Endothelial cell of umbilical vein (primary cell): Measurements from ENCODE around the gene SUGCT. TPM values are rescaled to one million over a fixed set of nuclear protein-coding genes. Genes with fewer than 3 reads are reported as not detected.

ENCODE experiments used
- BruUV-seq: library from RNA; stranded (reverse); fragments of 400-500 nt; replicated peaks from 2 replicates; lab custom pipeline; 2021; lab: Mats Ljungman, UMichigan
- CTCF ChIA-PET: fragments of 300-600, 350-600 bp; sonication (Branson Sonifier 250); formaldehyde crosslinking; loops from one replicate; lab custom pipeline; 2021; ENCODE audit warnings: antibody characterized with exemption, inconsistent platforms; lab: Charles Lee
- POLR2A ChIA-PET: fragments of 300-600, 350-600 bp; sonication (Branson Sonifier 250); formaldehyde crosslinking; loops from one replicate; lab custom pipeline; 2021; ENCODE audit warnings: antibody characterized with exemption, inconsistent platforms; lab: Charles Lee
- DNase-seq: peaks from one replicate; pipeline ENCODE4 v3.0.0-alpha.2; 2011; ENCODE audit warnings: low read depth, low spot score
- FAIRE-seq: peaks from 2 replicates; lab custom pipeline; 2011; peaks lifted over from hg19 to GRCh38; lab: Jason Lieb, UNC
- H2AFZ ChIP-seq: 2 replicates; pipeline ENCODE4 v1.6.0; 2012; ENCODE audit warnings: low read depth, low read length, control low read depth, inconsistent platforms
- H3K27ac ChIP-seq: 2 replicates; pipeline ENCODE4 v1.5.1; 2011; ENCODE audit warnings: low read depth, mild to moderate bottlenecking, control low read depth, low read length, moderate library complexity; ENCODE audit not compliant: insufficient read depth
- H3K27me3 ChIP-seq, 2 experiments: 2 replicates each; pipeline versions ENCODE4 v1.6.0 to v1.6.1; 2011; ENCODE audit warnings: low read length in 2 of 2, mixed read lengths in 1 of 2; ENCODE audit not compliant: control insufficient read depth in 2 of 2, insufficient read depth in 2 of 2
- H3K36me3 ChIP-seq, 2 experiments: 2 replicates in 1 of 2; 3 replicates in 1 of 2; pipeline ENCODE4 v1.5.1; 2011; ENCODE audit warnings: low read length in 2 of 2, mild to moderate bottlenecking in 1 of 2, moderate library complexity in 1 of 2; ENCODE audit not compliant: control insufficient read depth in 2 of 2, insufficient read depth in 2 of 2; ENCODE audit errors: extremely low read depth in 1 of 2
- H3K4me1 ChIP-seq: 3 replicates; pipeline ENCODE4 v1.5.1; 2011; ENCODE audit warnings: mild to moderate bottlenecking, low read length; ENCODE audit not compliant: control insufficient read depth, insufficient read depth; ENCODE audit errors: extremely low read depth
- H3K4me2 ChIP-seq: 2 replicates; pipeline ENCODE4 v1.6.1; 2011; ENCODE audit warnings: low read length, control low read depth, mixed read lengths; ENCODE audit not compliant: insufficient read depth
- H3K4me3 ChIP-seq, 3 experiments: fragments of 200-600 bp in 1 of 3; sonication (generic), shearing (Covaris generic) in 1 of 3; replicated peaks in 1 of 3; 2 replicates each; pipeline ENCODE4 v1.5.1; 2011 to 2016; ENCODE audit warnings: control low read depth in 3 of 3, low read length in 3 of 3, mild to moderate bottlenecking in 2 of 3, inconsistent platforms in 1 of 3, low read depth in 1 of 3, moderate library complexity in 1 of 3; ENCODE audit not compliant: insufficient read depth in 1 of 3
- H3K79me2 ChIP-seq: 2 replicates; pipeline ENCODE4 v1.6.0; 2012; ENCODE audit warnings: low read length, inconsistent platforms; ENCODE audit not compliant: control insufficient read depth, insufficient read depth
- H3K9ac ChIP-seq: replicated peaks from 2 replicates; pipeline ENCODE3; 2011; ENCODE audit warnings: low read length, control low read depth; ENCODE audit not compliant: insufficient read depth; ENCODE audit errors: extremely low read depth
- H3K9me1 ChIP-seq: replicated peaks from 3 replicates; pipeline ENCODE4 v1.6.0; 2011; ENCODE audit warnings: mild to moderate bottlenecking, low read length; ENCODE audit not compliant: control insufficient read depth, insufficient read depth; ENCODE audit errors: extremely low read depth
- H3K9me3 ChIP-seq: replicated peaks from 2 replicates; pipeline ENCODE4 v1.5.1; 2012; ENCODE audit warnings: low read length, inconsistent platforms; ENCODE audit not compliant: control insufficient read depth, insufficient read depth
- H4K20me1 ChIP-seq: replicated peaks from 2 replicates; pipeline ENCODE3; 2011; ENCODE audit warnings: mild to moderate bottlenecking, low read length; ENCODE audit not compliant: control insufficient read depth, insufficient read depth; ENCODE audit errors: extremely low read depth
- EZH2 ChIP-seq: IDR thresholded peaks from 2 replicates; pipeline ENCODE4 v1.6.1; 2012; ENCODE audit warnings: borderline replicate concordance, low read depth, mild to moderate bottlenecking, moderate library complexity, low read length, inconsistent platforms; ENCODE audit not compliant: severe bottlenecking
- FOS ChIP-seq: IDR thresholded peaks from 2 replicates; pipeline ENCODE4 v1.6.1; 2011; ENCODE audit warnings: mild to moderate bottlenecking, low read length, moderate library complexity, borderline replicate concordance; ENCODE audit not compliant: insufficient read depth
- GATA2 ChIP-seq: IDR thresholded peaks from 2 replicates; pipeline ENCODE4 v1.7.0; 2011; ENCODE audit warnings: low read depth, mild to moderate bottlenecking, moderate library complexity, mixed read lengths, low read length; ENCODE audit not compliant: insufficient read length, insufficient read depth
- JUN ChIP-seq: IDR thresholded peaks from 2 replicates; pipeline ENCODE4 v1.6.1; 2011; ENCODE audit warnings: borderline replicate concordance, low read depth; ENCODE audit not compliant: insufficient read length, insufficient read depth
- MYC ChIP-seq: IDR thresholded peaks from one replicate; pipeline ENCODE4 v1.6.1; 2011; ENCODE audit warnings: mild to moderate bottlenecking, low read depth, low read length
- POLR2A ChIP-seq: IDR thresholded peaks from 2 replicates; pipeline ENCODE4 v1.6.1; 2012; ENCODE audit warnings: low read depth, mild to moderate bottlenecking, control low read depth, low read length
- POLR2AphosphoS5 ChIP-seq: IDR thresholded peaks from 2 replicates; pipeline ENCODE4 v1.6.1; 2012; ENCODE audit warnings: low read depth, mild to moderate bottlenecking, control low read depth, low read length, moderate library complexity; ENCODE audit not compliant: insufficient read depth
- dilution Hi-C: fragments of 300-500 bp; cut with MboI; formaldehyde crosslinking; loops from one replicate; pipeline ENCODE4 v1.15.0; 2019; ENCODE audit warnings: low sequenced_read_pairs; ENCODE audit not compliant: extremely low pct_ligation_motif_present
- intact Hi-C: fragments of 100-400 bp; cut with micrococcal nuclease; formaldehyde crosslinking; loops from one replicate; pipeline ENCODE4 v1.10.0; 2022
- polyA plus RNA-seq, 4 experiments: library from polyadenylated mRNA; depleted of rRNA in 3 of 4; stranded (reverse) in 3 of 4; unstranded in 1 of 4; fragments of >200 nt; gene quantifications; 2 replicates each; pipeline versions ENCODE4 v1.2.1 to v1.2.3, GENCODE V29; 2011 to 2012; ENCODE audit warnings: missing spikeins in 1 of 4
- total RNA-seq: library from RNA; stranded (reverse); gene quantifications from 2 replicates; pipeline ENCODE4 v1.2.3, GENCODE V29; 2021
- TF ChIP-seq, protein P1 (sequence below): IDR thresholded peaks from 2 replicates; pipeline ENCODE4 v1.6.1; 2011; ENCODE audit not compliant: insufficient read depth, insufficient read length
- TF ChIP-seq, protein P2 (sequence below), 2 donors: IDR thresholded peaks; 1 replicate in 1 of 2; 2 replicates in 1 of 2; pipeline ENCODE4 v1.5.1; 2011; ENCODE audit warnings: low read length in 2 of 2, mild to moderate bottlenecking in 2 of 2, moderate library complexity in 2 of 2, control low read depth in 1 of 2, inconsistent platforms in 1 of 2, low read depth in 1 of 2; ENCODE audit not compliant: insufficient read depth in 1 of 2; ENCODE audit errors: extremely low read depth in 1 of 2

The SUGCT gene
- total and polyA plus RNA-seq, 2 donors (not counting 3 experiments of a cell fraction or from before 2014, with no cell fraction given) = 1.2 to 1.4 TPM

DNA sequence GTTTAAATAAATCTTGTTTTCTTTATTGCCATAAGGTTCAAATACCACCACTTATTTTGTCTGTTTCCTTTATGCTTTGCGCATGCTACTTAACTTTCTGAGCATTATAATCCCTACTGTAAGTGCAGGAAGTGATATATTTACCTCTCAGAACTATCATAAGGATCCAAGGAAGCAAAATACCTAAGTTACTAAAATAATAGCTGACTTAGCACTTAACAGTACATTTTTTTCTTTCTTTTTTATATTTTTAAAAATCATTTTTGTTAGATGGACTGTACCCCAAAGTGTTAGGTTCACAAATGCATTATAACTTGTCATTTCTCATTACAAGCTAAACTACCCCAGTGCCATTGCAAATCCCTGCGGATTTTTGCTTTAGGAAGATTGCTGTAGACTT, 663.8 kb downstream of the SUGCT start:
- BruUV-seq = no TSS peak
- no peak for DNase-seq
- Histone ChIP-seq H3K36me3 (no peaks in the 10 kb centered on the region), H3K4me3 (no peak overlapping the region), H3K9ac (no peak overlapping the region), H2AFZ (no peak overlapping the region), H3K4me1 (no peaks in the 10 kb centered on the region), H3K79me2 (no peaks in the 10 kb centered on the region), H3K4me2 (no peak overlapping the region), H3K27me3 (no peaks in the 10 kb centered on the region), H3K9me1 (no peaks in the 10 kb centered on the region), H3K9me3 (no peaks in the 10 kb centered on the region), H4K20me1 (peaks cover 4% of the 10 kb centered on the region), H3K27ac (no peak overlapping the region)
- intact Hi-C loops = no loop called here
- CTCF ChIA-PET = no interaction called here
- POLR2A ChIA-PET = no interaction called here
- FAIRE-seq = no peak
- TF ChIP-seq POLR2A (no peak), GATA2 (no peak), MYC (no peak), EZH2 (no peak), FOS (no peak)
- TF ChIP-seq, protein P1, sequence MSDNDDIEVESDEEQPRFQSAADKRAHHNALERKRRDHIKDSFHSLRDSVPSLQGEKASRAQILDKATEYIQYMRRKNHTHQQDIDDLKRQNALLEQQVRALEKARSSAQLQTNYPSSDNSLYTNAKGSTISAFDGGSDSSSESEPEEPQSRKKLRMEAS = no peak
- dilution Hi-C loops = no loop called here

DNA sequence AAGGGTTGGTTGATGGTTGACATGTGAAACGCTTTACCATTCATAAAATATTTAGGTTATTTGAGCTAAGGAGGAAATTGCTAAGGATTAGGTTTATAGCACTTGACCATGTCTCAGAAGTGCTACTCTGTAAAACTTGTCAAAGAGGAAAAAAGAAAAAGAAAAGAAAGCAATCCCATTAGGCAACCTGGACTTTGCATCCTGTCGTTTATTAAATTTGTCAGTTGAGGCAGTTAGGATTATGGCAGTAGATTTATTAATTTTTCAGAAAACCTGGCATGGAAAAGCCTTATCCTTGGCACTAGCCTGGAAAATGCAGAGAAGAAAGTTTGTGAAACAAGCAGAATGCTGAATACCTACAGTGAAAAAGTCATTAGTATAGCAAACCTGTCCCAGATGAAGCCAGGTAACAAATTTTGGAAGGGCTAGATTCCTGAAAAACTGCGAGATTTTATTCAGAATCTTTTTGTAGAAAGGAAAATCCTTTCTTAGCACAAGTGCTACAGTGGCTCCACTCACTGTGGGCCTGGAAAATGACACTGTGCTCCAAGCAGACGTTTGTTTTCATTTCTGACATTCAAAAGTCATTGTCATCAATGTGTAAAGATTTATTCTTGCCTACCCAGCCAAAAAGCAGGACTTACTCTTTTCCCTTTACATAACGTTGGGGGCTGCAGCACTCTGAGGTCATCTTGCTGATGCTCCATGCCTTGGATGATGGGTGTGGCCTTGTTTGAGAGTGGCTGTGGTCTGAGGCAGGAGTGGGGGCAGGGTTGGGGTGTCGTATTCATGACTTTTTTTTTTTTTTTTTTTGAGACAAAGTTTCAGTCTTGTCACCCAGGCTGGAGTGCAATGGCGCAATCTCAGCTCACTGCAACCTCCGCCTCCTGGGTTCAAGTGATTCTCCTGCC, 664.9 kb downstream of the SUGCT start:
- H2AFZ ChIP-seq = no peak overlapping the region
- no peak overlapping the region for H3K4me2 ChIP-seq
- BruUV-seq = no TSS peak
- H3K9me3 ChIP-seq = no peaks in the 10 kb centered on the region
- dilution Hi-C loops = no loop called here
- no peaks in the 10 kb centered on the region for H3K36me3 ChIP-seq
- peaks cover 4% of the 10 kb centered on the region for H4K20me1 ChIP-seq
- no peak for DNase-seq
- CTCF ChIA-PET = no interaction called here
- POLR2A ChIA-PET = no interaction called here
- no peaks in the 10 kb centered on the region for H3K9me1 ChIP-seq
- TF ChIP-seq FOS = no peak
- no peak for TF ChIP-seq EZH2
- TF ChIP-seq MYC = no peak
- TF ChIP-seq, protein P1 = no peak
- no peak for TF ChIP-seq POLR2A
- TF ChIP-seq GATA2 = no peak
- TF ChIP-seq JUN = no peak
- no peak for TF ChIP-seq POLR2AphosphoS5
- TF ChIP-seq, protein P2, sequence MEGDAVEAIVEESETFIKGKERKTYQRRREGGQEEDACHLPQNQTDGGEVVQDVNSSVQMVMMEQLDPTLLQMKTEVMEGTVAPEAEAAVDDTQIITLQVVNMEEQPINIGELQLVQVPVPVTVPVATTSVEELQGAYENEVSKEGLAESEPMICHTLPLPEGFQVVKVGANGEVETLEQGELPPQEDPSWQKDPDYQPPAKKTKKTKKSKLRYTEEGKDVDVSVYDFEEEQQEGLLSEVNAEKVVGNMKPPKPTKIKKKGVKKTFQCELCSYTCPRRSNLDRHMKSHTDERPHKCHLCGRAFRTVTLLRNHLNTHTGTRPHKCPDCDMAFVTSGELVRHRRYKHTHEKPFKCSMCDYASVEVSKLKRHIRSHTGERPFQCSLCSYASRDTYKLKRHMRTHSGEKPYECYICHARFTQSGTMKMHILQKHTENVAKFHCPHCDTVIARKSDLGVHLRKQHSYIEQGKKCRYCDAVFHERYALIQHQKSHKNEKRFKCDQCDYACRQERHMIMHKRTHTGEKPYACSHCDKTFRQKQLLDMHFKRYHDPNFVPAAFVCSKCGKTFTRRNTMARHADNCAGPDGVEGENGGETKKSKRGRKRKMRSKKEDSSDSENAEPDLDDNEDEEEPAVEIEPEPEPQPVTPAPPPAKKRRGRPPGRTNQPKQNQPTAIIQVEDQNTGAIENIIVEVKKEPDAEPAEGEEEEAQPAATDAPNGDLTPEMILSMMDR (IDR thresholded peaks at IDR 0.05; ENCODE audit: extremely low read depth in 1 of 2, insufficient read depth in 1 of 2, low read depth in 1 of 2, low read length in 2 of 2) = no peak
- FAIRE-seq = no peak
- H3K79me2 ChIP-seq = no peaks in the 10 kb centered on the region
- no peaks in the 10 kb centered on the region for H3K27me3 ChIP-seq
- H3K4me1 ChIP-seq = no peaks in the 10 kb centered on the region
- no peak overlapping the region for H3K27ac ChIP-seq
- H3K4me3 ChIP-seq = no peak overlapping the region
- intact Hi-C loops = no loop called here
- no peak overlapping the region for H3K9ac ChIP-seq
